D341Med (cell line): Measurements from ENCODE around the gene ASCL2.
"Not testable (repeated sequence)": the region's sequence is repeated elsewhere in the genome, so short reads cannot be mapped to it uniquely, and the experiment has no call there.

Source experiments
- DNase-seq: peaks from one replicate; pipeline ENCODE4 v3.0.0; 2012; ENCODE audit warnings: low spot score

The ASCL2 gene

GRCh38 chr11:2297623-2298030, 27.2 kb upstream of the ASCL2 start:
- DNase-seq, result no peak

DNA sequence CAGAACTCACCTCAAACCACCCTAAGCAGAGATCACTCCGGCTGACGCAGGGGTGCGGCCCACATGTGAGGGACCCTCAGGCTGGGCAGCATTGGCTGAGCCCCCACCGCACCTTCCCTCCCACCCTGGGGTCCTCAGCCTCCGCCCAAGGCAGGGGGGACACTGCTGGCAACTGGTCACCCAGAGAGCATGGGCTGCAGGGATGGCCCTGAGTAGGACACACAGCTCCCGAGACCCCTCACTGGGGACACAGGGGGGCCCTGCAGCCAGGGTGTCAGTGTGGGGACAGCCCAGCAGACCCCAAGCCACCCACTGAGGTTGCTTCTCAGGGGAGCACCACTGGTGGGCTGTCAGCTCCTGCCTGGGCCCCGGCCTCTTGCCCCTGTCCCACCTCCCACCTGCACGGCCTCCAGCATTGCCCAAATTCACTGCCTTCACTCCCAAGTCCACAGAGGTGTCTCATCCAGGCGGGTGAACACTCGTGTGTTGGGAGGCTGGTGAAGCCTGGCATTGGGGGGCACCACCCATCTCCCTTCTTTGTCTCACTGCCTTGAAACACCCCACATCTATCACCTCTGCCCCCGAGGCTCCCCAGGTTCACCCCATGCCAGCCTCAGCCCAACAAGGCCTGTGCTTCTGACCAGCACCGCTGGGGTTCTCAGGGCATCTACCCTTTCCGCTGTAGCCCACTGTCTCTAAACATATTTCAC, 26.7 kb upstream of the ASCL2 start:
- no peak for DNase-seq

DNA sequence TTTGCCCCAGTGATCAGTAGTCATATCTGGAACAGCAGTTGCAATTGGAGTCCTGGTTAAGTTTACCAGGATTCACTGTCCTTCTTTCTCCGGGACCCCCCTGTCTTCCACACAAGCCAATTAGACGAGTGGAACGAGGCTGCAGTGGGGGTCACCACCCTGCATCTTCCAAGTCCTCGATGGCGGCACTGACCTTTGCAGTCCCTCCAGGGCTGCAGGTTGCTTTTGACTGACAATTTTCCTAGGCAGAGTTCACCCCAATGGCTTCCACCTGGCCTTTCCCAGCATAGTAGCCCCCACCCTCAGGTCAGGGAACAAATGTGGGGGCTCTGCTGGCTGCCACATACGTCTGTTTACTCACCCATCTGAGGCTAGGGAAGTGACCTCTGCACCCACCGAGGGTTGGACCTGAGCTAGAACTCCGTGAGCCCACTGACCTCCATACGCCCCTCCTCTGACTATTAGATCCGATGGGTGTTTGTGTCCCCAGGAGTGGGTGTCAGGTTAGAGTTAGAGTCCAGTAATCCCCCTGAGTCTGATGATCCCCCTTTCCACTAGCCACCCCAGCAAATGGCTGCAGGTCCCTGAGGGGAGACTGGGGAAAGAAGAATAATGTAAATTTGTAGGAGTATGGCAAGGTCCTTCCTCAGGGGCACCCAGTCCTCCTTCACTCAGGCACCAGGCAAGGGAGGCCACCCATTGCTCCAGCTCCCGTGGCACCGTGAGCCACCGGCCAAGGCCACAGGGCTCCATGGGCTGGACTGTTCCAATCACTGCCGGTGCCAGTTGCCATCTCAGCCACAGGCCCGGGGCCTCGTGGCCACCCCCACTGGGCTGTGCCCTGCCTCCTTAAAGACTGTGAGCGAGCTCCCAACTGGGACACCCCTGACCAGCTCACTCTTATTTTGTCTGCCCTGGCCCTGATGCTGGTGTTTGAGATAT, 25.9 kb upstream of the ASCL2 start:
- DNase-seq, result no peak

- DNase-seq, result no peak
Observed at GRCh38 chr11:2294926-2295290, 24.5 kb upstream of the ASCL2 start.

DNA sequence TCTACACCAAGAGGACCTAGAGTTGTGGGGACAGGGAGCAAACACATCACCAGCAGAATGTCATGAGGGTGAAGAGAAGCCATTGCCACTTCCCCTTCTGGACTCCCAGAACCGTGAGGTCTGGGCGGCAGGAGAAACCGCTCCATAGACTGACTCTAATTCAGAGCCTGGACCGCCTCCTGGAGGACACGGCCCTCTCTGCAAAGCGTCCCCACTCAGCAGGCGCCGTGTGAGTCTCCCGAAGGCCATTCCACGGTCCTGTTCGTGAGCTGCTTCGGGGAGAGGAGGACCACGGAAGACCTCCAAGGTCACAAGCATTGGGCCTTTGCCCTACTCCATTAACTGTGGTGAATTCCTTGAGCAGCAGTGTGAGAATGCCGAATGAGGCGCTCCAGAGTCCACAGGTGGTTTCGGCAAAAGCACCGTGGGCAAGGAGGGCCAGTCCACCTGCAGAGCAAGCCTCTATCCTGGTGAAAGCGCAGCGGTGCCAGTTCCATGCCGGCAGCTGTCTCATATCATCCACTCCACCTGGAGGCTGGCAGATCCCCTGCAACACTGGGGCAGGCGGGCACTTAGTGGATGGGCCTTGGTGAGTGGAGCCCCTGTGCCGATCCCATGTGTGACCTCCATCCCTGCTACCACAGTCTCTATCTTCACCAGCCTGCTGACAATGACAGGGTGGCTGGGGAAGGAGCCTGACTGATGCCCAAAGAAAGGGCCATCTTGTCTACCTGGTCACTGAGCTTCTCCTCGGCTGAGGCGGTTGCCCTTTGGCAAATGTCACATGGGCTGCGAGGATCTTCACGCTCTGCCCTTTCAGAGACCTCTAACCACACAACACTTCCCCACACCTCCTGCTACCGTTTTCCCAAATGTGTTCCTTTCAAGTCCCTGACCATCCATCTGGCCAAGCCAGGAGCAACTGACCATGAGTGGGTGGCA, 23.9 kb upstream of the ASCL2 start:
- no peak for DNase-seq

GRCh38 chr11:2293531-2293971, 23.2 kb upstream of the ASCL2 start:
- no peak for DNase-seq

DNA sequence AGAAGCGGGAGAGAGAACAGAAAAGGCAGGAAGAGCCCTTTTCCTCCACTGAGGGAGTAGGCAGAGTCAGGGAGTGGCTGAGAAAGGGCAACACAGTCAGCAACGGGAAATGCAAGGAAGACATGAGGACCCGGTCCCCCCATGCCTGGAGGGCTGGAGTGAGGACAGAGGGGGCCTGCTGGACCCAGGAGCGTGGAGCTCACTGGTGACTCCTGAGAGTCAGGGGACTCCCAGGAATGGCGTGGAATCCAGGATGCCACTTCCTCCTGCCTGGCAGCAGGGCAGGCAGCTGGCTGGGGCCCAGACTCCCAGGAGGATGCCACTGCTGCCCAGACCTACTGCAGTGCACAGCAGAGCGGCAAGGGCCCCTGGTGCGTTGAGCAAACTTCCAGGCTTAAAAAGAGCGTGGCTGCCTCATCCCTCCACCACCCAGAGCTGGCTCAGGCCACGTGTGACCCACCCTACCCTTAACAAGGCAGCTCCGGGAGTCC, 20.0 kb upstream of the ASCL2 start:
- no peak for DNase-seq

DNA sequence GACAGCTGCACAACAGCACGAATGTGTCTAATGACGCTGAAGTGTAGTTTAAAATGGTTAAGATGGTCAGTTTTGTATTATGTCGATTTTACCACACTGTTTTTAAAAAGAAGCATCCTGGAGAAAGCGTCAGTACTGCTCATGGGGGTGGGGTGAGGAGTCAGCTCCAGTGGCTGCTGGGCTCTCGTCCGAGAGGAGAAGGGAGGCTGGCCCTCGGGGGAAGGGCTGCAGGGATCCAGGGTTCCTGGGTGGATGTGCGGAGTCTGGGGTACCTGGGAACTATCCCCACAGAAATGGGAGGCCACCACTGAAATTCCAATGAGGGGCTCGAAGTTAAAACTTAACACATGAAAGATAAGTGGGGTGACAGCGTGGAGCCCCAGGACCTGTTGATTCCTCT, 19.5 kb upstream of the ASCL2 start:
- DNase-seq, result no peak

- DNase-seq, result no peak
Observed at GRCh38 chr11:2289350-2289749, 19.0 kb upstream of the ASCL2 start.

DNA sequence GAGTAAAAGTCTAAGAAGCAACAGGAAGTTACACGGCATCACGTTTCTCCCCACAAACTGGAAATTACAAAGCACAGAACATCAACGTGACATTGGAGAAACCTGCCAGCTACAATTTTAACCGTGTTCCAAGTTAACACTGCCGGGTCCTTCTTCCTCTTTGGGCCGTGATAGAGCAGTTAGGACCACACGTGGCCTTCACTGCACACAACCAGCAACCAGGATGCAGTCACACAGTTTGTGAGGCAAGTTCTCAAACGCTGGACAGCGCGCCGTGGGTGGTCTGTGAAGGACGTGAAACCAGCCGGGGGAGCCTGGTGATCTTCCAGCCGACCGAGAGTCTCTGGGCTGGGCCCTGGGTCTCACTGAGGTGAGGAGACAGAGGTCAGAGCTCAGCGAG, 16.7 kb upstream of the ASCL2 start:
- no peak for DNase-seq

GRCh38 chr11:2286350-2286749, 16.0 kb upstream of the ASCL2 start:
- DNase-seq, result not testable (repeated sequence)

GRCh38 chr11:2280208-2280607, 9.8 kb upstream of the ASCL2 start:
- no peak for DNase-seq

GRCh38 chr11:2277933-2278523, 7.6 kb upstream of the ASCL2 start:
- peak; percentile 7 for DNase-seq

DNA sequence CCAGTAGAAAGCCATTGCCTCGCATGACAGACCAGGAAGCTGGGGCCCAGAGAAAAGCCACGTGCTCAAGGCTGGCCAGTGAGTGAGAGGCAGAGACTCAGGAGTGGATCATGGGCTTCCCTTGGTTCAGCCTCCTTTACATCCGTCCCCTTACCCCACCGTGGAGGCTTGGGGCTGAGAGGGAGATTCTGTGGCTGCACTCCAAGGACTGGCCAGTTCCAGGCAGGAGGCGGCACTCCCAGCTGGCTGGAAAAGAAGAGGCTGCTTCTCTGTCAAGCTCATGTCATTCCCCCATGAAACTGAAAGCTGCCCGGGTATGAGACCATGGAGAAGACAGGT, 6.6 kb upstream of the ASCL2 start:
- DNase-seq, result no peak

GRCh38 chr11:2276280-2277007, 6.1 kb upstream of the ASCL2 start:
- no peak for DNase-seq

DNA sequence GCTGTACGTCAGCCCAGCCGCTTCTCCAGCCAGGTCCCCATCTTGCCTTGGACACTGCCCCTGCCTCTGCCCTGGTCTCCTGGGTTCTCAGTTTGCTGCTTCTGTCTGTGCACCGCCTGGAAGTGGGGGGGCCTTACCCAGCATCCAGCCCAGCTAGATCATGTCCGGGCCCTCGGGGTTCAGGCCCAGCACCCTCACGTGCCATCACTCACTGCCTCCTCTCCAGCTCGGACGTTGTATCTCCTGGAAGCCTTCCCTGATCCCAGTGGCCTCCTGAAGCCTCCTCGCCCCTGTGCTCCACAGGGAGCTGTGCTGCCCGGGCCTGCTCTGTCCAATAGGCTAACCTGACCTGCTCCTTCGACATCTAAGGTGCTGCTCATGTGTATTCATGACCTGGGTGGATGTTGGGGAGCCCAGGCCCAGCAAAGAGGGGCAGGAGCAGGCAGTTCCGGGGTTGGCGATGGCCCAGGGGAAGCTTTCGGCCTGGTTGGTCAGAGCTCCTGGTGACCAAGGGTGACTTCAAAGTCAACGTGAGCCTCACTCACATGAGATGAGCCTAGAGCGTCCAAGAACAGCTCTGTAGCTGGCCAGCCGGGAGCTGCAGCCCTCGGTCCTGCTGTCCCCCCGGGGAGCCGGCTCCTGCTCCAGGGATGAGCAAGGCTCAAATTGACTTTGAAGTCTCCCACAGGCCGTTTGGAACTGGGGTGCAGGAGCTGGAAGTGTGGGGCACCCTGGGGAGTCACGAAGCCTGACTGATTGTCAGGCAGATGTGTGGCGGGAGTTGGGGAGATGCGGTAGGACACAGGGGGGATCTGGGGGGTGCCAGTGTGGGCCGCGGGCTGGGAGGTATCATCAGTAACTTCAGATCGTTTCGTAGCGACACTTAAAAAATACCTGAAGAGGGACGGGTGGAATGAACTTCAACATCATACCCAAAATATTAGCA, 5.2 kb upstream of the ASCL2 start:
- no peak for DNase-seq

- DNase-seq, result no peak
Observed at GRCh38 chr11:2273771-2274170, 3.4 kb upstream of the ASCL2 start.

DNA sequence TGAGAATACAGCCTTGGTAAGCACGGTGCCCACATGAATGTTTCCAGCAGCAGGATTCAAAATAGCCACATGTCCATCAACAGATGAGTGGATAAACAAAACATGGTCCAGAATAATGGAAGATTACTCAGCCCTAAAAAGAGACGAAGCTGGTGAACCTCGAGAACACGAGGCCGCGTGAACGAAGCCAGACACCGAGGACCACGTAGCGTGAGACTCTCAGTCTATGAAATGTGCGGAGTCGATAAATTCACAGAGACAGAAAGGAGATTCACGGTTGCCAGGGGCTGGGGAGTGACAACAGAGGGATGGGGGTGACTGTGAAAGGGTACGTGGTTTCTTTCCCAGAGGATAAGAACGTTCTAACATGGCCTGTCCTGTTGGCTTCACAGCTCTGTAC, 2.9 kb upstream of the ASCL2 start:
- no peak for DNase-seq

DNA sequence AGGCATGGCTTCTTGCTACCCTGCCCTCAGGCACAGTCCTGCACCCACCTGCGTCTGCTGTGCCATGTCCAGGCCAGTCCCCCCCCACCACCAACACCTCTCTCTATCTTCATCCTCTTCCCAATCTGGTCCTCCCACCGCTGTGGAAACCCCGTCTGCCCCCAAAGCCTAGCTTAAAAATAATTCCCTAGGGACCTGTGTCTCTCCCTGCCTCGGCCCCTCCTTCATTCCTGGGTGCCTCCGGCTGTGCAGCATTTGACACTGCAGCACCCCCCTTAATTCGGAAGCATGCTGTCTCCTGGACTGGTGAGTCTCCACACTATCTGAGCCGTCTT, 2.5 kb upstream of the ASCL2 start:
- peak; percentile 10 for DNase-seq
